Naive B cell (primary cell): Measurements from ENCODE around the gene ATP11A. TPM values are rescaled to one million over a fixed set of nuclear protein-coding genes. Genes with fewer than 3 reads are reported as not detected.

Source experiments
- ATAC-seq, 2 donors: fragments of 150-1000 bp; cut with Tn5 transposase; 2 replicates each; pipeline ENCODE4 v1.10.0; 2021; ENCODE audit warnings: low read depth in 2 of 2, mild to moderate bottlenecking in 2 of 2, moderate library complexity in 2 of 2
- DNase-seq: peaks from one replicate; pipeline ENCODE4 v3.0.0; 2022
- H3K27ac Mint-ChIP-seq, 6 donors: one replicate each; pipeline ENCODE4 v1.8.0; 2020 to 2022; ENCODE audit warnings: mild to moderate bottlenecking in 6 of 6, mixed read lengths in 6 of 6, moderate library complexity in 5 of 6, inconsistent platforms in 2 of 6
- H3K27me3 Mint-ChIP-seq, 3 donors: one replicate each; pipeline ENCODE4 v1.8.0; 2021 to 2022; ENCODE audit warnings: mixed read lengths in 3 of 3, mild to moderate bottlenecking in 1 of 3
- H3K36me3 Mint-ChIP-seq, 2 donors: one replicate each; pipeline ENCODE4 v1.8.0; 2020 to 2022; ENCODE audit warnings: mixed read lengths in 2 of 2, inconsistent platforms in 1 of 2, mild to moderate bottlenecking in 1 of 2
- H3K4me1 Mint-ChIP-seq, 3 donors: one replicate each; pipeline ENCODE4 v1.8.0; 2020 to 2022; ENCODE audit warnings: mixed read lengths in 3 of 3, inconsistent platforms in 1 of 3, mild to moderate bottlenecking in 1 of 3, moderate library complexity in 1 of 3
- H3K4me3 Mint-ChIP-seq, 8 donors: one replicate each; pipeline ENCODE4 v1.8.0; 2020 to 2022; ENCODE audit warnings: mild to moderate bottlenecking in 8 of 8, mixed read lengths in 8 of 8, moderate library complexity in 8 of 8, inconsistent platforms in 2 of 8
- H3K9me3 Mint-ChIP-seq, 7 donors: one replicate each; pipeline ENCODE4 v1.8.0; 2020 to 2022; ENCODE audit warnings: mixed read lengths in 7 of 7, mild to moderate bottlenecking in 5 of 7, inconsistent platforms in 2 of 7, moderate library complexity in 1 of 7
- polyA plus RNA-seq, 6 donors: library from polyadenylated mRNA; unstranded; fragments of 300-500 nt; fragmentation: Illumina TruSeq; gene quantifications; one replicate each; pipeline ENCODE4 v1.2.3, GENCODE V29; 2021; ENCODE audit warnings: low read depth in 6 of 6

ATP11A gene
- polyA plus RNA-seq, 6 donors from 2014 or later = 7.9 to 23.3 (median 12.9) TPM

DNA sequence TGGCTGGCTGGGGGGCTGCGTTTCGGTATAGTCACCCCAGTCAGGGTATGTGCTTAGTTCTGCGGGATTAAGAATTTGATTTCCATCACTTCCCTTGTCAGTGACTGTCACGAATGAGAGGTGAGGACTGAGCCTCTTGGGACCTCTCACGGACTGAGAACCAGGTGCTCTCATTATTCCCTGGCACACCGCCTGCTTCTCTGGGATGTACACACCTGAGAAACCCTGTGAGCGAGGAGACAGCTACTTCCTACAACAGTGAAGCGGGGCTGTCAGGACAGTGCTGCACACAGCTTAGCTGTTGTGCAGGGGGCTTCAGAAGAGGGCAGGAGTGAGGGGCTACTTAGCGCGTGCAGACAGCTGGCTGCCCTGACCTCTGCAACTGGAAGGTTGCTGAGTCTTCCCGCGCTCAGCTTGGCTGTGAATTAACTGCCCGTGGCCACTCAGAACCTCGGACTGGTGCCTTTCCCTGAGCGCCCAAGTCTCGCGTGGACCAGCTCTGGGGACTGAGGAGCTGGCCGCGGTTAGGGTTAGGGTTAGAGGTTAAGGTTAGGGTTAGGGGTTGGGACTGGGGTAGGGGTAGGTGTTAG is 213.9 kb downstream of the ATP11A start:
- H3K27ac Mint-ChIP-seq = no peak overlapping the region
- no peak for ATAC-seq
- peaks cover 0 to 14% (median 9%) of the 10 kb centered on the region in 7 donors for H3K9me3 Mint-ChIP-seq
- H3K4me3 Mint-ChIP-seq = peak overlapping the region in 1 of 8 donors; percentile 25
- peaks cover 33 to 54% (median 38%) of the 10 kb centered on the region in 3 donors for H3K4me1 Mint-ChIP-seq
- H3K27me3 Mint-ChIP-seq = no peaks in the 10 kb centered on the region
- DNase-seq = no peak
- peaks cover 10 to 19% of the 10 kb centered on the region in 2 donors for H3K36me3 Mint-ChIP-seq

DNA sequence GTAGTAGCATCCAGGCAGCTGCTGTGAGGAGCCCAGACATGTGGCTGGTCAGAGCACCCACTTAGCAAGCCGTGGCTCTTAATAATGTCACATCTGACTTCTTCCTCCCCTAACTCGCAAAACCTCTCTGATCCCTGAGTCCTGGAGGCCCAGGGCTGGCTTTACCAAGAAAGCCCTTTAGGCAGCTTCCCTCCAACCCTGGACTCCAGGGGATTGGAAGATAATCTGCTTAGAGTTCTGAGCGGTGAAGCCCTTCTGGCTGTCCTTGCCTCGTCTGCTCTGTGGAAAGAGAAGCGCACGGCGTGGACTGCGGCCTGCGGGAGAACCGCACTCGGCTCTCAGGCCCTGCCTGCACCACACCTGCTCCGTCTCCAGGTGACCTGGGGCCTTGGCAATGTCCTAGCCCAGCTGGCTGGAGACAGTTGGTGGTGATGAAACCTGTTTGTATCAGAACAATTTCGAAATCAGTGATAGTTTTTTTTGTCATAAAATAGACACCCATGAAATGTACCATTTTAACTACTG is 214.7 kb downstream of the ATP11A start:
- Mint-ChIP-seq H3K27ac (no peak overlapping the region), H3K4me1 (peaks cover 41 to 56% (median 44%) of the 10 kb centered on the region in 3 donors), H3K36me3 (peaks cover 10 to 19% of the 10 kb centered on the region in 2 donors), H3K27me3 (no peaks in the 10 kb centered on the region), H3K4me3 (no peak overlapping the region), H3K9me3 (peaks cover 0 to 14% (median 9%) of the 10 kb centered on the region in 7 donors)
- ATAC-seq = no peak
- DNase-seq = no peak

DNA sequence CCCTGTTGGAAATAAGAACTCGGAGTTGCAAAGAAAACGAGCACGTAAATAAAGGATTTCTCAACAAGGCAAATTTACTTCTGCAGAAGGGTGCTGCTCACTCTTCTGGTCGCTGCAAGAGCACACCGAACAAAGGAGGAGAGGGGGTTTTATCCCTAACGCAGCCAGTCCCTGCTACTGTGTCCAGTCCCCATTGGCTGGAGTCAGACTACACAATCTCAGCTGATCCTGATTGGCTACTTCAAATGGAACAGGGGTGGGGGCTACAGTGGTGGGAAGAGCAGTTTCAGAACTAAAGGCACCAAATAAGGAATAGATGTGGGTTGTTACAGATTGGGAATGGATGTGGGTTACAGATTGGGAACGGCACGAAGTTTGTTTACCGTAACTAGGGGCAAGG is 215.2 kb downstream of the ATP11A start:
- DNase-seq = no peak
- H3K9me3 Mint-ChIP-seq = peaks cover 0 to 14% (median 9%) of the 10 kb centered on the region in 7 donors
- peaks cover 40 to 55% (median 44%) of the 10 kb centered on the region in 3 donors for H3K4me1 Mint-ChIP-seq
- H3K36me3 Mint-ChIP-seq = peaks cover 10 to 19% of the 10 kb centered on the region in 2 donors
- H3K4me3 Mint-ChIP-seq = peak overlapping the region in 1 of 8 donors; percentile 20
- H3K27ac Mint-ChIP-seq = no peak overlapping the region
- no peak for ATAC-seq
- no peaks in the 10 kb centered on the region for H3K27me3 Mint-ChIP-seq

DNA sequence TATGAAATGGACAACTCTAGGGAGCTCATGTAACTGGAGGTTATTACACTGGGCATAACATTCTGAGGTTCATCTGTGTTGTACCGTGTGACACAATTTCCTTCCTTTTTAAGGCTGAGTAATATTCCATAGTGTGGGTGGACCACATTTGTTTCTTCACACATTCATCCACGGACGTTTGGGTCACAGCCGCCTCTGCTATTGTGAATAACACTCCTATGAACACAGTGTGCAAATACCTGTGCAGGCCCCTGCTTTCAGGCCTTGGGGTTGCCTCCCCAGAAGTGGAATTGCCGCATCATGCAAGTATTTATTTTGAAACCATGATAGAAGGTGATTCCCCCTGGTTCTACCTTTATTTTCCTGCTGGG is 215.8 kb downstream of the ATP11A start:
- H3K36me3 Mint-ChIP-seq = peaks cover 10 to 19% of the 10 kb centered on the region in 2 donors
- ATAC-seq (no peak), DNase-seq (no peak)
- peak overlapping the region in 1 of 8 donors; percentile 20 for H3K4me3 Mint-ChIP-seq
- peaks cover 35 to 52% (median 39%) of the 10 kb centered on the region in 3 donors for H3K4me1 Mint-ChIP-seq
- no peaks in the 10 kb centered on the region for H3K27me3 Mint-ChIP-seq
- no peak overlapping the region for H3K27ac Mint-ChIP-seq
- H3K9me3 Mint-ChIP-seq = peaks cover 0 to 14% (median 9%) of the 10 kb centered on the region in 7 donors

GRCh38 chr13:112905990-112906641 is 216.3 kb downstream of the ATP11A start:
- peaks cover 32 to 50% (median 38%) of the 10 kb centered on the region in 3 donors for H3K4me1 Mint-ChIP-seq
- H3K27me3 Mint-ChIP-seq = no peaks in the 10 kb centered on the region
- no peak for DNase-seq
- H3K9me3 Mint-ChIP-seq = peaks cover 0 to 14% (median 9%) of the 10 kb centered on the region in 7 donors
- H3K36me3 Mint-ChIP-seq = peaks cover 10 to 19% of the 10 kb centered on the region in 2 donors
- ATAC-seq = no peak
- peak overlapping the region in 2 of 8 donors; percentile 5 to 47 for H3K4me3 Mint-ChIP-seq
- H3K27ac Mint-ChIP-seq = peak overlapping the region in 1 of 6 donors; percentile 53

DNA sequence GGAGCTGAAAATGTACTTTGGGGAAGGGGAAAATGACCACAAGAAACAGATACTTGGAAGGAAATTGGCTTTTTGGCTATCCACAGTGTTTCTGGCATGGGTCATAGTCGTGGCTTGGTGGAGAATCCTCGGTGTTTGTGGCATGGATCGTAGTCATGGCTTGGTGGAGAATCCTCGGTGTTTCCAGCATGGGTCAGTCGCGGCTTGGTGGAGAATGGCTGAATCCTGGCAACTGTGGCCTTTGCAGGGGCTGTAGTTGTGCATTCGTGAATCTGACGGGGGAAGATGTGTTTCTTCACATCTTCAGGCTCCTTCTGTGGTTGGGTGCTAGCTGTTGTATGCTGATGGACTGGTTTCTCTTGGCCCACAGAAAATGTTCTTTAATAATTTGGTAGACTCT is 217.4 kb downstream of the ATP11A start:
- peak overlapping the region in 6 of 8 donors; percentile 25 to 84 (median 32) for H3K4me3 Mint-ChIP-seq

GRCh38 chr13:112907871-112908331 is 218.1 kb downstream of the ATP11A start:
- peak overlapping the region in 2 of 6 donors; percentile 43 to 62 for H3K27ac Mint-ChIP-seq
- no peak for ATAC-seq
- H3K9me3 Mint-ChIP-seq = peaks cover 0 to 14% (median 9%) of the 10 kb centered on the region in 7 donors
- H3K4me1 Mint-ChIP-seq = peaks cover 36 to 52% (median 38%) of the 10 kb centered on the region in 3 donors
- H3K27me3 Mint-ChIP-seq = peaks cover 0 to 8% (median 4%) of the 10 kb centered on the region in 3 donors
- peak overlapping the region in 7 of 8 donors; percentile 17 to 84 (median 71) for H3K4me3 Mint-ChIP-seq
- peaks cover 10 to 19% of the 10 kb centered on the region in 2 donors for H3K36me3 Mint-ChIP-seq
- no peak for DNase-seq

More for the DNA sequence above, 217.4 kb downstream of the ATP11A start:
- ATAC-seq = no peak
- peaks cover 0 to 14% (median 9%) of the 10 kb centered on the region in 7 donors for H3K9me3 Mint-ChIP-seq
- H3K27ac Mint-ChIP-seq = peak overlapping the region in 2 of 6 donors; percentile 43 to 62
- peaks cover 10 to 19% of the 10 kb centered on the region in 2 donors for H3K36me3 Mint-ChIP-seq
- no peak for DNase-seq
- peaks cover 0 to 8% (median 4%) of the 10 kb centered on the region in 3 donors for H3K27me3 Mint-ChIP-seq
- H3K4me1 Mint-ChIP-seq = peaks cover 36 to 52% (median 38%) of the 10 kb centered on the region in 3 donors

- peak overlapping the region; percentile 17 to 84 (median 70) for H3K4me3 Mint-ChIP-seq
- peaks cover 10 to 19% of the 10 kb centered on the region in 2 donors for H3K36me3 Mint-ChIP-seq
- peaks cover 0 to 14% (median 9%) of the 10 kb centered on the region in 7 donors for H3K9me3 Mint-ChIP-seq
- peak overlapping the region; percentile 29 to 92 (median 56) for H3K27ac Mint-ChIP-seq
- H3K4me1 Mint-ChIP-seq = peaks cover 36 to 52% (median 38%) of the 10 kb centered on the region in 3 donors
- peaks cover 0 to 8% (median 4%) of the 10 kb centered on the region in 3 donors for H3K27me3 Mint-ChIP-seq
- DNase-seq (peak; percentile 55), ATAC-seq (peak; percentile 98)
Measured at GRCh38 chr13:112908342-112908741, 218.5 kb downstream of the ATP11A start.

- Mint-ChIP-seq H3K9me3 (peaks cover 0 to 9% (median 3%) of the 10 kb centered on the region in 7 donors), H3K36me3 (peaks cover 12 to 15% of the 10 kb centered on the region in 2 donors), H3K27me3 (peaks cover 0 to 13% (median 8%) of the 10 kb centered on the region in 3 donors), H3K27ac (no peak overlapping the region), H3K4me3 (peak overlapping the region in 1 of 8 donors; percentile 23), H3K4me1 (peaks cover 38 to 52% (median 42%) of the 10 kb centered on the region in 3 donors)
- ATAC-seq = no peak
- no peak for DNase-seq
Measured at GRCh38 chr13:112910016-112910415, 220.2 kb downstream of the ATP11A start.

GRCh38 chr13:112910616-112911280 is 220.9 kb downstream of the ATP11A start:
- ATAC-seq = no peak
- no peak for DNase-seq
- H3K9me3 Mint-ChIP-seq = peaks cover 0 to 3% (median 0%) of the 10 kb centered on the region in 7 donors
- H3K27ac Mint-ChIP-seq = peak overlapping the region in 2 of 6 donors; percentile 10 to 68
- peaks cover 0 to 13% (median 8%) of the 10 kb centered on the region in 3 donors for H3K27me3 Mint-ChIP-seq
- peaks cover 36 to 50% (median 45%) of the 10 kb centered on the region in 3 donors for H3K4me1 Mint-ChIP-seq
- H3K36me3 Mint-ChIP-seq = peaks cover 8 to 10% of the 10 kb centered on the region in 2 donors
- H3K4me3 Mint-ChIP-seq = peak overlapping the region in 2 of 8 donors; percentile 20 to 29

GRCh38 chr13:112911285-112911701 is 221.5 kb downstream of the ATP11A start:
- Mint-ChIP-seq H3K27me3 (peaks cover 0 to 13% (median 8%) of the 10 kb centered on the region in 3 donors), H3K4me3 (no peak overlapping the region), H3K27ac (no peak overlapping the region), H3K36me3 (peaks cover 5 to 10% of the 10 kb centered on the region in 2 donors), H3K9me3 (no peaks in the 10 kb centered on the region), H3K4me1 (peaks cover 31 to 49% (median 45%) of the 10 kb centered on the region in 3 donors)
- no peak for DNase-seq
- ATAC-seq = no peak

- Mint-ChIP-seq H3K9me3 (no peaks in the 10 kb centered on the region), H3K27ac (peak overlapping the region in 1 of 6 donors; percentile 3), H3K27me3 (peaks cover 4 to 17% (median 14%) of the 10 kb centered on the region in 3 donors), H3K4me1 (peaks cover 25 to 45% (median 42%) of the 10 kb centered on the region in 3 donors), H3K4me3 (peak overlapping the region in 1 of 8 donors; percentile 25), H3K36me3 (peaks cover 5 to 10% of the 10 kb centered on the region in 2 donors)
- DNase-seq (no peak), ATAC-seq (no peak)
Measured at GRCh38 chr13:112911883-112912282, 222.0 kb downstream of the ATP11A start.
